ENCODE results near the gene LTBP1. TPM values are rescaled to one million over a fixed set of nuclear protein-coding genes. Genes with fewer than 3 reads are reported as not detected.
A peak's percentile ranks its signal among the peaks of the same experiment; 100 is the strongest.

Gene LTBP1
- total RNA-seq, 2 experiments from 2014 or later: 61.1 to 82.6 TPM

- Histone ChIP-seq H3K27ac (ENCODE audit: low read depth, low read length, poor library complexity, severe bottlenecking) (peak overlapping the region; percentile 87), H3K9me2 (ENCODE audit: insufficient read depth, low read length) (no peaks in the 10 kb centered on the region), H2AFZ (ENCODE audit: low read length) (peak overlapping the region; percentile 10; the same call in 1 of the 2 replicates), H3K4me2 (ENCODE audit: low read length) (peak overlapping the region; percentile 62), H3K36me3 (ENCODE audit: insufficient read depth, low read length) (peaks cover 34% of the 10 kb centered on the region), H3K4me3 (ENCODE audit: low read depth, low read length, poor library complexity, severe bottlenecking) (peak overlapping the region; percentile 44), H4K20me1 (ENCODE audit: insufficient read depth, low read length) (no peaks in the 10 kb centered on the region), H3K4me1 (ENCODE audit: insufficient read depth, low read length, poor library complexity, severe bottlenecking) (peaks cover 96% of the 10 kb centered on the region), H3K9me3 (ENCODE audit: low read length) (peaks cover 14% of the 10 kb centered on the region; the same call in 1 of the 2 replicates), H3K79me2 (ENCODE audit: insufficient read depth, low read depth, low read length) (peaks cover 56% of the 10 kb centered on the region; the same call in 1 of the 2 replicates)
- POLR2A ChIA-PET: interaction anchor here (0.6 to 10.6 kb wide), 6 partner anchors 9 to 533 kb away, joined by 3 to 181 read pairs (median 5); no protein-coding TSS in a partner anchor
- BruUV-seq (replicated peaks): no TSS peak
- peak; percentile 68 for DNase-seq (ENCODE audit: low spot score)
- intact Hi-C loops (cut with micrococcal nuclease; ENCODE audit: unreplicated experiment): no loop called here
- CTCF ChIA-PET (ENCODE audit: unreplicated experiment): interaction anchor here (1.3 kb wide), 1 partner anchor 15 kb away, joined by 3 read pairs; no protein-coding TSS in a partner anchor
- no peak for TF ChIP-seq EZH2phosphoT487 (IDR thresholded peaks at IDR 0.05; ENCODE audit: borderline replicate concordance, low read depth, low read length)
- TF ChIP-seq CTCF (conservative IDR thresholded peaks at IDR 0.05; ENCODE audit: low read length): no peak
These were observed 130.6 kb downstream of the LTBP1 start for GRCh38 chr2:33077311-33077710.

GRCh38 chr2:33077844-33078243 is 131.1 kb downstream of the LTBP1 start:
- Histone ChIP-seq H3K79me2 (ENCODE audit: insufficient read depth, low read depth, low read length) (peaks cover 53% of the 10 kb centered on the region; the same call in 1 of the 2 replicates), H3K4me3 (ENCODE audit: low read depth, low read length, poor library complexity, severe bottlenecking) (peak overlapping the region; percentile 44), H3K36me3 (ENCODE audit: insufficient read depth, low read length) (peaks cover 37% of the 10 kb centered on the region), H3K9me2 (ENCODE audit: insufficient read depth, low read length) (no peaks in the 10 kb centered on the region), H2AFZ (ENCODE audit: low read length) (peak overlapping the region; percentile 10; the same call in 1 of the 2 replicates), H3K4me1 (ENCODE audit: insufficient read depth, low read length, poor library complexity, severe bottlenecking) (peaks cover 95% of the 10 kb centered on the region), H4K20me1 (ENCODE audit: insufficient read depth, low read length) (no peaks in the 10 kb centered on the region), H3K4me2 (ENCODE audit: low read length) (peak overlapping the region; percentile 62), H3K27ac (ENCODE audit: low read depth, low read length, poor library complexity, severe bottlenecking) (peak overlapping the region; percentile 87), H3K9me3 (ENCODE audit: low read length) (peaks cover 17% of the 10 kb centered on the region; the same call in 1 of the 2 replicates)
- DNase-seq (ENCODE audit: low spot score): peak; percentile 89
- ChIA-PET POLR2A (interaction anchor here (1.0 to 10.6 kb wide), 4 partner anchors 8 to 133 kb away, joined by 3 to 181 read pairs (median 10); no protein-coding TSS in a partner anchor), CTCF (ENCODE audit: unreplicated experiment) (interaction anchor here (1.3 kb wide), 1 partner anchor 16 kb away, joined by 3 read pairs; no protein-coding TSS in a partner anchor)
- intact Hi-C loops (cut with micrococcal nuclease; ENCODE audit: unreplicated experiment): no loop called here
- TF ChIP-seq EZH2phosphoT487 (IDR thresholded peaks at IDR 0.05; ENCODE audit: borderline replicate concordance, low read depth, low read length) (no peak), CTCF (conservative IDR thresholded peaks at IDR 0.05; ENCODE audit: low read length) (no peak)
- TSS peak; percentile 35 for BruUV-seq (replicated peaks)

GRCh38 chr2:33081691-33082090 is 134.9 kb downstream of the LTBP1 start:
- intact Hi-C loops (cut with micrococcal nuclease; ENCODE audit: unreplicated experiment): loop anchor here (1.0 to 10.0 kb wide), 3 partner anchors 22 to 513 kb away; partner anchors contain the start of gene FAM98A
- peak; percentile 70 for DNase-seq (ENCODE audit: low spot score)
- no peak overlapping the region for H2AFZ ChIP-seq (ENCODE audit: low read length)
- TF ChIP-seq CTCF (conservative IDR thresholded peaks at IDR 0.05; ENCODE audit: low read length): no peak
- no peak for TF ChIP-seq EZH2phosphoT487 (IDR thresholded peaks at IDR 0.05; ENCODE audit: borderline replicate concordance, low read depth, low read length)
- POLR2A ChIA-PET: interaction anchor here (0.6 to 3.7 kb wide), 4 partner anchors 8 to 22 kb away, joined by 3 to 34 read pairs (median 6); no protein-coding TSS in a partner anchor
- peak overlapping the region; percentile 27 for H3K4me3 ChIP-seq (ENCODE audit: low read depth, low read length, poor library complexity, severe bottlenecking)
- peaks cover 19% of the 10 kb centered on the region; the same call in 1 of the 2 replicates for H3K9me3 ChIP-seq (ENCODE audit: low read length)
- peak overlapping the region; percentile 57 for H3K4me2 ChIP-seq (ENCODE audit: low read length)
- peaks cover 58% of the 10 kb centered on the region; the same call in 1 of the 2 replicates for H3K79me2 ChIP-seq (ENCODE audit: insufficient read depth, low read depth, low read length)
- H3K9me2 ChIP-seq (ENCODE audit: insufficient read depth, low read length): no peaks in the 10 kb centered on the region
- CTCF ChIA-PET (ENCODE audit: unreplicated experiment): interaction anchor here (1.9 kb wide), 1 partner anchor 20 kb away, joined by 5 read pairs; no protein-coding TSS in a partner anchor
- BruUV-seq (replicated peaks): TSS peak; percentile 77
- H3K4me1 ChIP-seq (ENCODE audit: insufficient read depth, low read length, poor library complexity, severe bottlenecking): peaks cover 98% of the 10 kb centered on the region
- peaks cover 52% of the 10 kb centered on the region for H3K36me3 ChIP-seq (ENCODE audit: insufficient read depth, low read length)
- H4K20me1 ChIP-seq (ENCODE audit: insufficient read depth, low read length): no peaks in the 10 kb centered on the region
- peak overlapping the region; percentile 95 for H3K27ac ChIP-seq (ENCODE audit: low read depth, low read length, poor library complexity, severe bottlenecking)
